AG10803 (cell line): ENCODE data around the gene GIT2.

Experiments
- DNase-seq: peaks from one replicate; pipeline ENCODE4 v3.0.0; 2010; ENCODE audit warnings: low read depth
- H3K4me3 ChIP-seq: 2 replicates; pipeline ENCODE4 v1.5.1; 2011; ENCODE audit warnings: mild to moderate bottlenecking, low read length, control low read depth
- CTCF ChIP-seq: conservative IDR thresholded peaks from 2 replicates; pipeline ENCODE4 v1.5.1; 2011; ENCODE audit warnings: mild to moderate bottlenecking, low read length, control low read depth, inconsistent platforms

The GIT2 gene

DNA sequence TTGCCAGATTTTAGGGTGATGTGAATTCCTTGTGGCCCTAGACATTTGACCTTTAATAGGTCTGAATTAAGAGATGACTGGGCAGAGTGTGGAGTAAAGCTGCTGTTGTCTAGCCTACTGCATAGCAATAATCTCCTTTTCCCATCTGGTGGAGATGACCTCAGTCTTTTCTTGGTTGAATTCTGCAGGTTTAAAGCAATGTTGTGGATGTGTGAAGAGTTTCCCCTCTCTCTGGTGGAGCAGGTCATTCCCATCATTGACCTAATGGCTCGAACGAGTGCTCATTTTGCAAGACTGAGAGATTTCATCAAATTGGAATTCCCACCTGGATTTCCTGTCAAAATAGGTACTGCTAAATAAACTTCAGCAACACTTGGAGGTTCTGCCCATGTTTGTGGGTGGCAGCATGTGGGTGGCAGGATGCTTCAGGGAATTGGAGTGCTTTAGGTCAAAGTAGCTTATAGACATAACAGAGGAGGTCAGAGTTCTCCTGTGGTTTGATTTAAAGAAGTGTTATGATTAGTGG lies 33.2 kb upstream of the GIT2 start:
- no peak overlapping the region for H3K4me3 ChIP-seq
- TF ChIP-seq CTCF: no peak
- no peak for DNase-seq

- TF ChIP-seq CTCF: no peak
- no peak for DNase-seq
These were observed 32.2 kb upstream of the GIT2 start for GRCh38 chr12:110028323-110028722.

GRCh38 chr12:110024051-110024450 lies 27.9 kb upstream of the GIT2 start:
- no peak overlapping the region for H3K4me3 ChIP-seq
- TF ChIP-seq CTCF: no peak
- no peak for DNase-seq

More at GRCh38 chr12:110028323-110028722, 32.2 kb upstream of the GIT2 start:
- no peak overlapping the region for H3K4me3 ChIP-seq

GRCh38 chr12:110023059-110023980 lies 27.2 kb upstream of the GIT2 start:
- no peak overlapping the region for H3K4me3 ChIP-seq
- TF ChIP-seq CTCF: peak; percentile 5
- DNase-seq: peak; percentile 96

DNA sequence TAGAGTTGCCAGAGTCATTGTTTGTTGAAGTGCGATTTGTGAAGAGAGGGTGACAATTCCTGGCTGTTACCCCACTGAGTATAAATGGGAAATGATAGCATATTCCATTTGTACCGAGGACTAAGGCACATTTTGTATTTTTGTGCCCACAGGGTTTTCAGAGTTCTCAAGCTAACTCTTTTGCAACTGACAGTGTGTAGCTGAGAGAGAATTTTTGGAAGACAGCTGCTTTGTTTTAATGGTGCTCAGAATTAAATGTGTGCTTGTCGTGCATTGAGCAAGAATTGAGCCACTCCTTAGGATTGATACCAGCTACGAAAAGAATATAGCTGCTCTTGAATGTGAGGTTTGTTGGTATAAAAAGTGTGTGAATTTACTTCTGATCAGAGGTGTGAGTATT lies 24.8 kb upstream of the GIT2 start:
- TF ChIP-seq CTCF: no peak
- DNase-seq: no peak
- no peak overlapping the region for H3K4me3 ChIP-seq

DNA sequence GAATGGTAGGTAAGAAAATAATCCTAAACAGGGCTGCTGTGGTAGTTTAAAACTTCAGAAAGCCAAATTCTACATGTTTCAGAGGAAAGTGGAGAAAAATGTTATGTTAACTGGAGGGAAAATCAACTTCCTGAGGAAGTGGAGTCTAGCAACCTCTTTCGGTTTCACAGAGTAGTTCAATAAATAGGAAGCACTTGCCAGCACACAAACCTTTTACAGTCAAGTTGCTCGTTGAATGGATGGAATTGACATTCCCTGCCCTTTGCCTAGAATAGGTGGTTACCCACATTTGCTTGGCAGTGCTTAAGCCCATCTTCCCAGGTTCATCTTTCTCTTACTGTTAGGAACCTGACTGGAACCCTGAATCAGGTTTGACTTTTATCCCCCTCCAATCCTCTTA lies 19.0 kb upstream of the GIT2 start:
- H3K4me3 ChIP-seq: no peak overlapping the region

More for the DNA sequence above, 19.0 kb upstream of the GIT2 start:
- no peak for DNase-seq
- TF ChIP-seq CTCF: no peak
